HepG2 (cell line): Measurements from ENCODE around the gene LRP5. TPM values are rescaled to one million over a fixed set of nuclear protein-coding genes. Genes with fewer than 3 reads are reported as not detected.

Experiments used
- BRCA1 ChIP-seq: sonication (generic); formaldehyde crosslinking; IDR thresholded peaks from 2 replicates; pipeline ENCODE4 v1.4.0; 2020; ENCODE audit warnings: missing genetic modification reagents
- RCOR2 ChIP-seq: IDR thresholded peaks from 2 replicates; pipeline ENCODE4 v1.6.1; 2016; ENCODE audit warnings: missing biosample characterization, missing genetic modification reagents
- polyA plus RNA-seq, 8 experiments: library from polyadenylated mRNA; depleted of rRNA in 3 of 8; stranded (reverse) in 7 of 8; unstranded in 1 of 8; fragments of >200 nt; fragmentation: Illumina TruSeq in 4 of 8; extraction: Trizol in 4 of 8; gene quantifications; 2 replicates each; pipeline versions ENCODE4 v1.2.1 to v1.2.3, GENCODE V29; 2011 to 2016; ENCODE audit warnings: low read depth in 4 of 8, missing spikeins in 1 of 8, mixed read lengths in 1 of 8; ENCODE audit not compliant: insufficient read depth in 1 of 8
- total RNA-seq, 5 experiments: library from RNA; depleted of rRNA; stranded (reverse); fragments of >200 nt; fragmentation: Illumina TruSeq; extraction: Trizol; gene quantifications; 2 replicates each; pipeline ENCODE4 v1.2.3, GENCODE V29; 2016; ENCODE audit warnings: low read depth in 1 of 5
- TF ChIP-seq, protein P1 (sequence below), 2 experiments: sonication (generic) in 1 of 2; formaldehyde crosslinking in 1 of 2; IDR thresholded peaks; 2 replicates each; pipeline versions ENCODE4 v1.6.1 to v1.9.0; 2014 to 2022; ENCODE audit warnings: antibody characterized with exemption in 1 of 2, borderline replicate concordance in 1 of 2, inconsistent platforms in 1 of 2, low read depth in 1 of 2, missing genetic modification reagents in 1 of 2
- TF ChIP-seq, protein P2 (sequence below): conservative IDR thresholded peaks from 2 replicates; pipeline ENCODE4 v1.6.1; 2018; ENCODE audit warnings: missing genetic modification reagents

LRP5 gene
- total and polyA plus RNA-seq, 2 of the 13 experiments (the other 11 are each of a cell fraction or from before 2014, with no cell fraction given): 40.4 to 64.0 TPM

DNA sequence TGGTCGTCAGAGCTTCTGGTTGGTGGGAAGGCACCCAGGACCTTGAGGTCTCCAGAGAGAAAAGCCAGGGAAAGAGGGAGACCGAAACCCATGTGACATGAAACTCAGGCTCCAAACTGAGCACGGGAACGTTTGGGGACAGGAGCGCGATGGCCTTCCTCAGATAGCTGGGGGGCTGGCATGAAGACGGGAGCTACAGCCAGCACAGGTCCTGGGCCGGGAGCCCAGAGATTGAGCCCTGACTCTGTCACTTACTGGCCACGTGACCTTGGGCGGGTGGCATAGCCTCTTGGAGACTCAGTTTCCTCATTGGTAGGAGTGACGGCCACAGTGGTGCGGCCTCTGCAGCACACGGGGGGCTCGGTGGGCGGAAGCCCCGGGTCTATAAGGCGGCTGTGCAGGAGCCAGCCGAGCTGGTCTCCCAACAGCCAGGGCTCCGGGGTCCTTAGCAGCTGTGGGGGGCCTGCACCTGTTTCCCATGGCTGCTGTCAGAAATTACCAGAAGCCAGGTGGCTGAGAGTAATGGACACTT lies 111.8 kb downstream of the LRP5 start (continued):
- TF ChIP-seq RCOR2 (CRISPR knock-in tag) (no peak), BRCA1 (CRISPR knock-in tag) (no peak)
- TF ChIP-seq, protein P1, sequence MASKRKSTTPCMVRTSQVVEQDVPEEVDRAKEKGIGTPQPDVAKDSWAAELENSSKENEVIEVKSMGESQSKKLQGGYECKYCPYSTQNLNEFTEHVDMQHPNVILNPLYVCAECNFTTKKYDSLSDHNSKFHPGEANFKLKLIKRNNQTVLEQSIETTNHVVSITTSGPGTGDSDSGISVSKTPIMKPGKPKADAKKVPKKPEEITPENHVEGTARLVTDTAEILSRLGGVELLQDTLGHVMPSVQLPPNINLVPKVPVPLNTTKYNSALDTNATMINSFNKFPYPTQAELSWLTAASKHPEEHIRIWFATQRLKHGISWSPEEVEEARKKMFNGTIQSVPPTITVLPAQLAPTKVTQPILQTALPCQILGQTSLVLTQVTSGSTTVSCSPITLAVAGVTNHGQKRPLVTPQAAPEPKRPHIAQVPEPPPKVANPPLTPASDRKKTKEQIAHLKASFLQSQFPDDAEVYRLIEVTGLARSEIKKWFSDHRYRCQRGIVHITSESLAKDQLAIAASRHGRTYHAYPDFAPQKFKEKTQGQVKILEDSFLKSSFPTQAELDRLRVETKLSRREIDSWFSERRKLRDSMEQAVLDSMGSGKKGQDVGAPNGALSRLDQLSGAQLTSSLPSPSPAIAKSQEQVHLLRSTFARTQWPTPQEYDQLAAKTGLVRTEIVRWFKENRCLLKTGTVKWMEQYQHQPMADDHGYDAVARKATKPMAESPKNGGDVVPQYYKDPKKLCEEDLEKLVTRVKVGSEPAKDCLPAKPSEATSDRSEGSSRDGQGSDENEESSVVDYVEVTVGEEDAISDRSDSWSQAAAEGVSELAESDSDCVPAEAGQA (IDR thresholded peaks at IDR 0.05; ENCODE audit: low read depth): no peak
- TF ChIP-seq, protein P1 (CRISPR knock-in tag; IDR thresholded peaks at IDR 0.05; ENCODE audit: borderline replicate concordance): no peak
- TF ChIP-seq, protein P2, sequence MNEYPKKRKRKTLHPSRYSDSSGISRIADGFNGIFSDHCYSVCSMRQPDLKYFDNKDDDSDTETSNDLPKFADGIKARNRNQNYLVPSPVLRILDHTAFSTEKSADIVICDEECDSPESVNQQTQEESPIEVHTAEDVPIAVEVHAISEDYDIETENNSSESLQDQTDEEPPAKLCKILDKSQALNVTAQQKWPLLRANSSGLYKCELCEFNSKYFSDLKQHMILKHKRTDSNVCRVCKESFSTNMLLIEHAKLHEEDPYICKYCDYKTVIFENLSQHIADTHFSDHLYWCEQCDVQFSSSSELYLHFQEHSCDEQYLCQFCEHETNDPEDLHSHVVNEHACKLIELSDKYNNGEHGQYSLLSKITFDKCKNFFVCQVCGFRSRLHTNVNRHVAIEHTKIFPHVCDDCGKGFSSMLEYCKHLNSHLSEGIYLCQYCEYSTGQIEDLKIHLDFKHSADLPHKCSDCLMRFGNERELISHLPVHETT: no peak
